ENCODE data around the gene ATP11A.

DNA sequence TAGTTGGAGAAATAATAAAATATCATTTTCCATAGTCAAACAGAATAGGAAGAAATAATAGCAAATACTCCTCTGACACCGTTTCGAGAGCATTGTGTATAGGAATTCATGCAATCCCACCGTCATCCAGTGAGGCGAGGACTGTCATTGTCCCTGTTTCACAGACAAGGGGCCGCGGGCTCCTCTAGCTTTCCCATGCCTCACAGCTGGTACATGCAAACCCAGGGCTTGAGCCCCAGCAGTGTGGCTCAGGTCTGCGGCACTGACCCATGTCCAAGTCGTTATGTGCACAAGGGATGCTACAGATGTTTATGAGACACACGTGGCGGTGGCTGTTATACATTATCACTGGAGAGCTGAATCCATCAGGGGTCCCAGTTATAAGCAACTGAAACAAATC is 18.5 kb upstream of the ATP11A start:
- no peak for TF ChIP-seq CTCF (IDR thresholded peaks at IDR 0.05)
- TF ChIP-seq POLR2A (IDR thresholded peaks at IDR 0.05), result no peak
